ENCODE measurements around the gene GHR. TPM values are rescaled to one million over a fixed set of nuclear protein-coding genes. Genes with fewer than 3 reads are reported as not detected.

Gene GHR
- total and polyA plus RNA-seq, 2 of the 8 experiments (the other 6 are each of a cell fraction or from before 2014, with no cell fraction given), result 0.15 to 0.19 TPM

- H2AFZ ChIP-seq (ENCODE audit: low read length), result no peak overlapping the region
- H2BK120ac ChIP-seq (replicated peaks; ENCODE audit: low read depth, low read length), result no peak overlapping the region
- H3K9ac ChIP-seq (replicated peaks in 1 of 4; ENCODE audit: extremely low read depth in 1 of 4, low read depth in 3 of 4, low read length in 3 of 4), result no peak overlapping the region
- H3K23ac ChIP-seq (ENCODE audit: insufficient read length), result no peak overlapping the region
- no peaks in the 10 kb centered on the region for H3K79me1 ChIP-seq (ENCODE audit: low read depth, low read length)
- H3K4me1 ChIP-seq (replicated peaks in 1 of 4; ENCODE audit: control insufficient read depth in 3 of 4, insufficient read depth in 4 of 4, low read length in 3 of 4), result no peaks in the 10 kb centered on the region
- no peak overlapping the region for H3K4me3 ChIP-seq (ENCODE audit: extremely low read depth in 1 of 4, insufficient read depth in 2 of 4, low read depth in 3 of 4, low read length in 4 of 4)
- no peak overlapping the region for H2BK20ac ChIP-seq (ENCODE audit: low read length)
- no peak for FAIRE-seq
- H2BK12ac ChIP-seq (ENCODE audit: low read depth, low read length), result no peak overlapping the region
- no peak overlapping the region for H3K18ac ChIP-seq (ENCODE audit: extremely low read depth, low read length)
- no peak overlapping the region for H3K4me2 ChIP-seq (ENCODE audit: insufficient read depth in 1 of 2, low read depth in 2 of 2, low read length in 2 of 2)
- H3K27ac ChIP-seq (ENCODE audit: low read depth, low read length), result no peak overlapping the region
- H2AK5ac ChIP-seq (ENCODE audit: low read depth, low read length), result no peak overlapping the region
- H4K91ac ChIP-seq (replicated peaks; ENCODE audit: insufficient read length, low read length), result no peak overlapping the region
- H4K20me1 ChIP-seq (replicated peaks in 1 of 2; ENCODE audit: control insufficient read depth in 1 of 2, insufficient read depth in 2 of 2, low read length in 2 of 2), result no peaks in the 10 kb centered on the region
- H2BK15ac ChIP-seq (ENCODE audit: low read length), result no peak overlapping the region
- POLR2A ChIA-PET (ENCODE audit: partially characterized antibody), result no interaction called here
- H4K8ac ChIP-seq (ENCODE audit: extremely low read depth, insufficient read depth, low read length), result no peak overlapping the region
- no peaks in the 10 kb centered on the region for H3K79me2 ChIP-seq (ENCODE audit: control insufficient read depth in 1 of 2, insufficient read depth in 2 of 2, low read length in 2 of 2)
- no peak overlapping the region for H3K56ac ChIP-seq (replicated peaks; ENCODE audit: insufficient read length, low read depth, low read length)
- no peak overlapping the region for H3K4ac ChIP-seq (replicated peaks; ENCODE audit: insufficient read length, low read depth, low read length)
- TF ChIP-seq GABPA (IDR thresholded peaks at IDR 0.05; ENCODE audit: borderline replicate concordance, insufficient read depth, low read length), result no peak
- no peak for TF ChIP-seq CTCF (IDR thresholded peaks at IDR 0.05; ENCODE audit: control extremely low read depth in 1 of 3, insufficient read depth in 1 of 3, low read depth in 1 of 3, low read length in 3 of 3)
- no peak for TF ChIP-seq YY1 (IDR thresholded peaks at IDR 0.05; ENCODE audit: low read depth, low read length)
- no peak for TF ChIP-seq TAF7 (optimal IDR thresholded peaks at IDR 0.05; ENCODE audit: borderline replicate concordance, low read depth, low read length)
- TF ChIP-seq EGR1 (IDR thresholded peaks at IDR 0.05; ENCODE audit: borderline replicate concordance, low read depth, low read length), result no peak
- TF ChIP-seq SIX5 (IDR thresholded peaks at IDR 0.05; ENCODE audit: low read depth, low read length), result no peak
- no peak for TF ChIP-seq SP2 (IDR thresholded peaks at IDR 0.05; ENCODE audit: low read length)
- no peak for TF ChIP-seq CHD2 (IDR thresholded peaks at IDR 0.05; ENCODE audit: low read length)
- no peak for TF ChIP-seq TAF1 (IDR thresholded peaks at IDR 0.05; ENCODE audit: low read depth, low read length)
- peaks cover 2 to 9% of the 10 kb centered on the region in 2 experiments; a peak in 3 of 4 replicates for H3K9me3 ChIP-seq (ENCODE audit: insufficient read depth in 2 of 2, low read depth in 1 of 2, low read length in 1 of 2)
- no peaks in the 10 kb centered on the region for H3K36me3 ChIP-seq (ENCODE audit: control insufficient read depth in 2 of 4, insufficient read depth in 4 of 4, low read length in 3 of 4)
- no peak for DNase-seq (ENCODE audit: low read depth in 1 of 2, low spot score in 2 of 2)
- CTCF ChIA-PET (ENCODE audit: partially characterized antibody), result interaction anchor here (0.6 to 1.2 kb wide), 2 partner anchors 12 to 612 kb away, joined by 3 read pairs; no protein-coding TSS in a partner anchor
- H3K27me3 ChIP-seq (replicated peaks in 1 of 4; ENCODE audit: control insufficient read depth in 3 of 4, extremely low read depth in 1 of 4, insufficient read depth in 3 of 4, low read length in 3 of 4), result no peaks in the 10 kb centered on the region
- H2BK5ac ChIP-seq (ENCODE audit: low read depth, low read length), result no peak overlapping the region
- no peaks in the 10 kb centered on the region for H3K23me2 ChIP-seq (ENCODE audit: low read depth, low read length)
- no peak overlapping the region for H3K14ac ChIP-seq (ENCODE audit: insufficient read length)
- H4K5ac ChIP-seq (ENCODE audit: insufficient read length, low read depth, low read length), result no peak overlapping the region
Observed at GRCh38 chr5:42487821-42488220, 64.6 kb downstream of the GHR start.

All from H1 (cell line).